HG03097 (cell line): ENCODE measurements around the gene KCNIP1.

Experiments
- ATAC-seq: cut with Tn5 transposase; IDR thresholded peaks from one replicate; pipeline ENCODE4 v1.9.1; 2021; ENCODE audit not compliant: unreplicated experiment, low FRiP score

Gene KCNIP1

GRCh38 chr5:170560938-170561337 is 57.1 kb downstream of the KCNIP1 start:
- ATAC-seq = no peak

GRCh38 chr5:170562166-170562874 is 58.5 kb downstream of the KCNIP1 start:
- ATAC-seq = no peak

GRCh38 chr5:170562875-170563228 is 59.0 kb downstream of the KCNIP1 start:
- ATAC-seq = no peak

- no peak for ATAC-seq
Measured at GRCh38 chr5:170563824-170564567, 60.2 kb downstream of the KCNIP1 start.

- no peak for ATAC-seq
Measured at GRCh38 chr5:170565072-170565471, 61.3 kb downstream of the KCNIP1 start.

- no peak for ATAC-seq
Measured at GRCh38 chr5:170569101-170569500, 65.3 kb downstream of the KCNIP1 start.

GRCh38 chr5:170570476-170570875 is 66.7 kb downstream of the KCNIP1 start:
- no peak for ATAC-seq

- ATAC-seq = no peak
Measured at GRCh38 chr5:170571281-170571731, 67.5 kb downstream of the KCNIP1 start.

GRCh38 chr5:170571875-170572852 is 68.3 kb downstream of the KCNIP1 start:
- ATAC-seq = peak; percentile 91

- no peak for ATAC-seq
Measured at GRCh38 chr5:170573114-170573513, 69.3 kb downstream of the KCNIP1 start.

- no peak for ATAC-seq
Measured at GRCh38 chr5:170573660-170574059, 69.8 kb downstream of the KCNIP1 start.

GRCh38 chr5:170576602-170577535 is 73.0 kb downstream of the KCNIP1 start:
- ATAC-seq = no peak

- no peak for ATAC-seq
Measured at GRCh38 chr5:170579601-170580000, 75.8 kb downstream of the KCNIP1 start.

GRCh38 chr5:170581211-170581610 is 77.4 kb downstream of the KCNIP1 start:
- ATAC-seq = no peak

- no peak for ATAC-seq
Measured at GRCh38 chr5:170582644-170583330, 79.0 kb downstream of the KCNIP1 start.

GRCh38 chr5:170584003-170584402 is 80.2 kb downstream of the KCNIP1 start:
- no peak for ATAC-seq

GRCh38 chr5:170584450-170585058 is 80.7 kb downstream of the KCNIP1 start:
- no peak for ATAC-seq

- no peak for ATAC-seq
Measured at GRCh38 chr5:170585273-170585948, 81.6 kb downstream of the KCNIP1 start.
